ENCODE data around the gene SSR4. TPM values are rescaled to one million over a fixed set of nuclear protein-coding genes. Genes with fewer than 3 reads are reported as not detected.

The SSR4 gene
- total RNA-seq, 2 donors from 2014 or later, result 150 to 192 TPM

DNA sequence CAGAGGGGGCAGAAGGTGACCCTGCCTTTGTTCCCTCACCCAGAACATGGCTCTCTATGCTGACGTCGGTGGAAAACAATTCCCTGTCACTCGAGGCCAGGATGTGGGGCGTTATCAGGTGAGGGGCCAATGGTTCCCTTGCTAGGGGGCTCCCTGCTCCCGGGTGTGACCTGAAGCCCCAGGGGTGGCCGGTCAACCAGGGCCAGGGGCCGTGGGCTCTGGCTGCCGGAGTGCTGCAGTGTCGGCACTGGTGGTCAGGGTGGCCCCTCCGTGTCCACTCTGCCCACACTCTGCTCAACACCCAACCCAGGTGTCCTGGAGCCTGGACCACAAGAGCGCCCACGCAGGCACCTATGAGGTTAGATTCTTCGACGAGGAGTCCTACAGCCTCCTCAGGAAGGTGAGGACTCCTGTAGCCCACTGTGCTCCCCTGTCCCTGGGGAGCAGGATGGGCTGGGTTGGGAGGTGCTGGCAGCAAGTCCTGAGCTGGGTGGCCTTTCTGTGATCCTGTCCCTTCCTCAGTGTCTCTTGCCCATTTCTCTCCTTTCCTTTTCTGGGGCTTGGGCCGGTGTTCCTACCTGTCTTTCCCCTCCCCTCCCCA lies 3.0 kb downstream of the SSR4 start:
- H3K36me3 Mint-ChIP-seq (ENCODE audit: insufficient read depth in 2 of 2), result peaks cover 2 to 9% of the 10 kb centered on the region in 2 donors
- H3K27me3 Mint-ChIP-seq (ENCODE audit: low read depth), result no peaks in the 10 kb centered on the region
- ATAC-seq (replicated peaks in 1 of 2) (no peak), DNase-seq (no peak)
- no peak overlapping the region for H3K4me3 Mint-ChIP-seq
- H3K4me1 Mint-ChIP-seq (ENCODE audit: low read depth), result peaks cover 21% of the 10 kb centered on the region
- H3K9me3 Mint-ChIP-seq, result no peaks in the 10 kb centered on the region
- H3K27ac Mint-ChIP-seq, result no peak overlapping the region

DNA sequence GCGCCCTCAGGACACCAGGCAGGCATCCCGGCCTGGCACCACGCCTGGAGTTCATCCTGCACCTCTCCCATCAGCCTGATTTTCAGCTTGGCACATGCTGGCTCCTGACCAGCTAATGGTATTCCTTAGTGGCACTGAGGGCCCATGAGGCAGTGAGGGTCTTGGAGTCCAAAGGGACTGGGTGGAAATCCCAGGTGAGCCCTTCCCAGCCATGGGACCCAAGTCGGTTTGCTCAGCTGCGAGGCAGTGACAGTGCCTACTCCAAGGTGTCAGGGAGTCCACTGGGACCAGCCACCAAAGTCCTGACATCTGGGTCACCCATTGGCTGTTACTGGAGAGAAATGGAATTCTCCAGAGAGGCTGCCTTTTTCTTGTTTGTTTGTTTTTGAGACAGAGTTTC lies 4.9 kb downstream of the SSR4 start:
- no peak overlapping the region for H3K27ac Mint-ChIP-seq
- no peak overlapping the region for H3K4me3 Mint-ChIP-seq
- DNase-seq (no peak), ATAC-seq (replicated peaks in 1 of 2) (no peak)
- peaks cover 2 to 9% of the 10 kb centered on the region in 2 donors for H3K36me3 Mint-ChIP-seq (ENCODE audit: insufficient read depth in 2 of 2)
- H3K27me3 Mint-ChIP-seq (ENCODE audit: low read depth), result no peaks in the 10 kb centered on the region
- H3K9me3 Mint-ChIP-seq, result no peaks in the 10 kb centered on the region
- peaks cover 12% of the 10 kb centered on the region for H3K4me1 Mint-ChIP-seq (ENCODE audit: low read depth)

GRCh38 chrX:153800177-153800722 lies 5.8 kb downstream of the SSR4 start:
- peaks cover 12% of the 10 kb centered on the region for H3K4me1 Mint-ChIP-seq (ENCODE audit: low read depth)
- peaks cover 0 to 9% of the 10 kb centered on the region in 2 donors for H3K36me3 Mint-ChIP-seq (ENCODE audit: insufficient read depth in 2 of 2)
- H3K27ac Mint-ChIP-seq, result no peak overlapping the region
- DNase-seq (no peak), ATAC-seq (replicated peaks in 1 of 2) (no peak)
- no peaks in the 10 kb centered on the region for H3K27me3 Mint-ChIP-seq (ENCODE audit: low read depth)
- no peaks in the 10 kb centered on the region for H3K9me3 Mint-ChIP-seq
- no peak overlapping the region for H3K4me3 Mint-ChIP-seq

DNA sequence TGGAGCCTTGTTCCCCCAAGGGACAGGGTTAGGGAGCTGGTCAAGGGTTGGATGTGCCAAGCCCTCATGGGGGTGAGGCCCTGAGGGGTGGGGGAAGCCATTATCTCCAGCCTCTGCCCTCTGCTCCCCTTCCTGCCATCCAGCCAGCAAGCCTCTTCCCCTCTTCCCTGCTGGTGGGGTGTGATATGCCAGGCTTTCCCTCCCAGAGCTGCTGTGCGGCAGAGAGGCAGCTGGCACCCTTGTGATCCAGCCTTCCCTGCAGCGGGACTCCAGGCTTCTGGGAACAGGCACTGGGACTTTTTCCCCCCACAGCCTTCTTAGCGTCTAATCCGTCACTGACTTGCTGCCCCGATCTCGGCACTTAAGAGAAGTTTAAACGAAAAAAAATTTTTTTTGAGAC lies 6.3 kb downstream of the SSR4 start:
- Mint-ChIP-seq H3K4me3 (no peak overlapping the region), H3K27ac (no peak overlapping the region), H3K4me1 (ENCODE audit: low read depth) (peaks cover 11% of the 10 kb centered on the region), H3K27me3 (ENCODE audit: low read depth) (no peaks in the 10 kb centered on the region), H3K9me3 (no peaks in the 10 kb centered on the region), H3K36me3 (ENCODE audit: insufficient read depth in 2 of 2) (peaks cover 0 to 9% of the 10 kb centered on the region in 2 donors)
- DNase-seq (no peak), ATAC-seq (replicated peaks in 1 of 2) (no peak)

DNA sequence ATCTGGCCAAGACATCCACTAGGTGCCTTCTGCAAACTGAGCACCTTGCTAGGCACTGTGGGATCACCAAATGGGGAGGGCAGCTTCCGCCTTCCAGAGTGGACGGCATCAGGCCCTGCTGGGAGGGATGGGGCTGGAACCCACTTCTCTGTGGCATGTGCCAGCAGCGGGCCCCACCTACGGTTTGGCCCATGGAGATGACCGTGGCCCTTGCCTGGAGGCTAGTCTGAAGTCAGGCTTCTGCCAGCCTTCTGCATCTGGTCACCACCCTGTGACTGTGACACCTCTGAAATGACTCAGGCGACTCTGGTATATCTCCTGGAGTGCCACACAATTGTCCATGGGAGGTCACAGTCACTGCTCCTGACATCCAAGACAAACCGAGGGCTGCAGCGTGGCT lies 7.2 kb downstream of the SSR4 start:
- peaks cover 0 to 3% of the 10 kb centered on the region in 2 donors for H3K36me3 Mint-ChIP-seq (ENCODE audit: insufficient read depth in 2 of 2)
- ATAC-seq (replicated peaks in 1 of 2) (no peak), DNase-seq (no peak)
- H3K9me3 Mint-ChIP-seq, result no peaks in the 10 kb centered on the region
- no peak overlapping the region for H3K4me3 Mint-ChIP-seq
- H3K4me1 Mint-ChIP-seq (ENCODE audit: low read depth), result peaks cover 2% of the 10 kb centered on the region
- no peaks in the 10 kb centered on the region for H3K27me3 Mint-ChIP-seq (ENCODE audit: low read depth)
- no peak overlapping the region for H3K27ac Mint-ChIP-seq

DNA sequence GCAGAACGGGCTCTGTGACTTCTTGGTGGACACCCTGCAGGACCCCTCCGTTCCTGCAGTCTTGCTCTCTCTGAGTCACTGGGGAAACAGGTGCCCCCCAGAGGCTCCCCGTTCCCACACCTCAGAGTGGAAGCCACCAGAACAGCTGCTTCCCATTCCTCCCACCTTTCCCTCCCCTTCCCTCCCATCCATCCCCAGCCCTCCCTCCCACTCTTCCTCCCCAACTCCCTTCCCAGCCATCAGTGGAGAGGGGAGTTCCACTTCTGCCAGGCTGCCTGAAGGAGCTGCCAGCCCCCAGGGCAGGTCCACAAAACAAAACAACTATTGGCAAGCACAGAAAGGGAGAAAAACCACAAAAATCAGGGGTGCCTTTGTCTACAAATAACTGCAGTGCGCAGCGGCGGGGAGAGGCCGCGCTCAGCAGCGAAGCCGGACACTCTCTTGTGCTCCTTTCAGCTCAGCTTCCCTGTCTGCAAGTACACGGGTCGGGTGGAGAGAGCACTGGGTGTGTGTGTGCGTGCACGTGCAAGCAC lies 8.1 kb downstream of the SSR4 start:
- Mint-ChIP-seq H3K4me3 (no peak overlapping the region), H3K27ac (no peak overlapping the region), H3K36me3 (ENCODE audit: insufficient read depth in 2 of 2) (peaks cover 0 to 3% of the 10 kb centered on the region in 2 donors), H3K27me3 (ENCODE audit: low read depth) (no peaks in the 10 kb centered on the region), H3K9me3 (no peaks in the 10 kb centered on the region), H3K4me1 (ENCODE audit: low read depth) (no peaks in the 10 kb centered on the region)
- ATAC-seq (replicated peaks in 1 of 2), result no peak
- DNase-seq, result no peak

DNA sequence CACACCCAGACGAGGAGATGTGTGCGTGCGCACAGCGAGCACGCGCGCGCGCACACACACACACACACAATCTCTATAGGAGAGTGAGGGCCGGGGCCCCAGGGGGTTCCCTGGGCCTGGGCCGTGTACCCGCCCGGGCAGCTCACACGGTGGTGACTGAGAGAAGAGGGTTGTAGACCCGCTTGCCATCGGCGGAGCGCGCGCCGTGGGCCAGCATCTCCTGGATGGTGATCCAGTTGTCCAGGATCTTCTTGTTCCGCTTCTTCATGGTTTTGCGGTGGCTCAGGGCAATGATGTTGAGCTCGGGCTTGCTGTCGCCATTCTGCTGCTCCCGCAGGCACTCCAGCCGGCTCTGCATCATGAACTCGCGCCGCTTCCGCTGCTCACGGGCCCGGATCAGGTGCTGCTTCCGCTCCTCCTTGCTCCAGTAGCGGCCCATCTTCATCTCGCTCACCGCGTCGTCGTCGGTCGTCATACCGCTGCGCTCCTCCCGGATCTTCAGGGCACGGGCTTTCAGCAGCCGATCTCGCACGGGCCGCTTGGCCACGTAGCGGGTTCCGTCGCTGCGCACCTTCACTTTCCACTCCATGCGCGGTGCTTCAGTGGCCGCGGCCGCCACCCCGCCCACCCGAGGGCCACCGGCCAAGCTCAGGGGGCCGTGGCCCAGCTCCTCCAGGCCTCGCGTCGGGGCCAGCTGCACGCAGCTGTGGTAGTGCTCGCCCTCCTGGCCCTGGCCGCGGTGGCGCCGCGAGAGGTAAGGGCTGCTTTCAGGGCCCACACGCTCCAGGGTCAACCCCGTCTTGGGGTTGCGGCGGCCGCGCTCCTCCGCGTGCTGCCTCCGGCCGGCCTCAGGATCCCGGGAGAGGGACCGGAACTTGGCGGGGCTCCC lies 9.0 kb downstream of the SSR4 start:
- Mint-ChIP-seq H3K36me3 (ENCODE audit: insufficient read depth in 2 of 2) (no peaks in the 10 kb centered on the region), H3K4me1 (ENCODE audit: low read depth) (no peaks in the 10 kb centered on the region), H3K27me3 (ENCODE audit: low read depth) (no peaks in the 10 kb centered on the region), H3K4me3 (no peak overlapping the region), H3K27ac (no peak overlapping the region), H3K9me3 (no peaks in the 10 kb centered on the region)
- no peak for ATAC-seq (replicated peaks in 1 of 2)
- no peak for DNase-seq

DNA sequence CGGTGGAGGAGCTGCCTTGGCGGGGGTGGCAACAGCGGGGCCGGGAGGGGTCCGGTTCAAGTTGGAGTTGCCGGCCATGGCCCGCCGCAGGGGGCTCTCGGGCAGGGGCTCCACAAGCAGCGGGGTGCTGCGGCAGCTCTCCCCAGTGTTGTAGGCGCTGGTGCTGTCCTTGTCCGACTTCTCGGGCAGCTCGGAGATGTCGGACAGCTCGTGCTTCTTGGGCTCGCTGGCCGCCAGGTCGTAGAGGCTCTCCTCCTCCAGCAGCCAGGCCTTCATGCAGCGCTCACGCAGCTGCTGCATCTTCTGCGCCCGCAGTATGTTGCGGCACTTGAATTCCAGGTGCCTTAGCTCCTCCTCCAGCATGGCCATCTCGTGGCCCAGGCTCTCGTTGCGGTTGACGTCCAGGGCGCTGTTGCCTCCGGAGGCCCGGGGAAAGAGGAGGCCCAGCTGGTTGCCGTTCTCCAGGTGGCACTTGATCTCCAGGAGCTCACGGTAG lies 9.7 kb downstream of the SSR4 start:
- no peak overlapping the region for H3K27ac Mint-ChIP-seq
- ATAC-seq (replicated peaks in 1 of 2) (no peak), DNase-seq (no peak)
- H3K27me3 Mint-ChIP-seq (ENCODE audit: low read depth), result no peaks in the 10 kb centered on the region
- no peaks in the 10 kb centered on the region for H3K9me3 Mint-ChIP-seq
- no peak overlapping the region for H3K4me3 Mint-ChIP-seq
- no peaks in the 10 kb centered on the region for H3K36me3 Mint-ChIP-seq (ENCODE audit: insufficient read depth in 2 of 2)
- H3K4me1 Mint-ChIP-seq (ENCODE audit: low read depth), result no peaks in the 10 kb centered on the region

DNA sequence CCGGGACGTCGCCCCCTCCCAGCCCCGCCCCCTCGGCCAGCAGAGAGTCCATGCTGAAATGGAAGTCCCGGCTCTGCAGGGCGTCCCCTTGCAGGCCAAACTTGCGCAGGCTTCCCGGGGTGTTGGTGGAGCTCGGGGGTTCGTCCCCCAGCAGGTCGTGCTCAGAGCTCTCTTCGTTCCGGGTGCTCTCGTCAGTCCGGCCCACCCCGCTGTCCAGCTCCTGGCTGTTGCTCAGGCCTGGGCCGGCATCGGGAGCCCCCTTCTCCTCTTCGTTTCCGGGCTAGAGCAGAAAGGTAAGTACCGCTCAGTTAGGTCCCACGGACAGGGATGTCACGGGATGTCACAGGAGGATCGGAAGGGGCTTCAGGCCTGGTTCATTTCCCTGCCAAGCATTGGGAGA lies 10.2 kb downstream of the SSR4 start:
- Mint-ChIP-seq H3K9me3 (no peaks in the 10 kb centered on the region), H3K36me3 (ENCODE audit: insufficient read depth in 2 of 2) (no peaks in the 10 kb centered on the region), H3K27me3 (ENCODE audit: low read depth) (no peaks in the 10 kb centered on the region), H3K4me1 (ENCODE audit: low read depth) (no peaks in the 10 kb centered on the region), H3K4me3 (no peak overlapping the region), H3K27ac (no peak overlapping the region)
- DNase-seq, result no peak
- no peak for ATAC-seq (replicated peaks in 1 of 2)

DNA sequence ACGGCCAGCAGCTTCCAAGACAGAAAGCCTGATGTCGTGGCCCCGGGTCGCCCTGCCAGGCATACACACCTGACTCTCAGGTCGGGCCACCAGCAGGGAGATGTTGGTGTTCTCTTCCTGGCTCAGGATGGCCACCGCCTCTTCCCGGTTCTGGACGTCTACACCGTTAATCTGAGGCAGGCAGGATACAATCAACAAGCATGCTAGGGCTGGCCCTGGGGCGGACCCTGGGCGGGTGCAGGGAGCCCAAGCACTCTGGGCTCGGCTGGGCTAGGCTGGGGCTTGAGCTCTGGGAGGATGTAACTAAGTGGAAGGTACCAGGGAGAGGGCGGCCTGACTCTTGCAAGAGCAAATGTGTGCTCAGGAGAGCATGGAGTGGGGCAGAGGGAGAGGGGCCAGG lies 11.0 kb downstream of the SSR4 start:
- H3K9me3 Mint-ChIP-seq, result no peaks in the 10 kb centered on the region
- DNase-seq (no peak), ATAC-seq (replicated peaks in 1 of 2) (no peak)
- no peak overlapping the region for H3K27ac Mint-ChIP-seq
- no peaks in the 10 kb centered on the region for H3K27me3 Mint-ChIP-seq (ENCODE audit: low read depth)
- H3K36me3 Mint-ChIP-seq (ENCODE audit: insufficient read depth in 2 of 2), result no peaks in the 10 kb centered on the region
- no peaks in the 10 kb centered on the region for H3K4me1 Mint-ChIP-seq (ENCODE audit: low read depth)
- no peak overlapping the region for H3K4me3 Mint-ChIP-seq

DNA sequence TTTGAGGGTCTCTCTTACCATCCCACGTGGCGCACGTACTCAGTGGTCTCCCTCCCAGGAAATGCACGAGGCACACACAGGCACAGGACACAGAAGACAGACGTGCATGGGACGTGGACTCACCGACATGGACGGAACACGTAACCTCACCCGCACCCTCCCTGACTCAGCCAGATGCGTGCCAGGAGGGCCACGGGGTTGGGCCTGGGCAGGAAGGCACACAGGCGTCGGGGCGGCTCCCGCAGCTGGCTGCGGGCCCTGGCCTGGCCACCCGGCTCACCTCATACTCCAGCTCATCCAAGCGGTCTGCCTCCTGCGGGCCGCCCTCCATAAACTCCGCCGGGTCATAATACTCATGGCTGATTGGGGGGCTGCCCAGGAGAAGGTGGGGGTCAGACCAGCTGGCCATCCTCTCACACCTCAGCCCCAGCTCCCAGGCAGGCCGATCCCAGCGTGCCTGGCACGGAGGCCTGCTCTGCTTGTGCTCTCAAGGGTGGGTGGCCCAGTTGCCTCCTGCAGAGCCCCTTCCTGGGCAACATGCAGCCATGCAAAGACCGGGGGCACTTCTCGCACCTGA lies 12.6 kb downstream of the SSR4 start:
- H3K4me3 Mint-ChIP-seq, result no peak overlapping the region
- H3K27me3 Mint-ChIP-seq (ENCODE audit: low read depth), result no peaks in the 10 kb centered on the region

DNA sequence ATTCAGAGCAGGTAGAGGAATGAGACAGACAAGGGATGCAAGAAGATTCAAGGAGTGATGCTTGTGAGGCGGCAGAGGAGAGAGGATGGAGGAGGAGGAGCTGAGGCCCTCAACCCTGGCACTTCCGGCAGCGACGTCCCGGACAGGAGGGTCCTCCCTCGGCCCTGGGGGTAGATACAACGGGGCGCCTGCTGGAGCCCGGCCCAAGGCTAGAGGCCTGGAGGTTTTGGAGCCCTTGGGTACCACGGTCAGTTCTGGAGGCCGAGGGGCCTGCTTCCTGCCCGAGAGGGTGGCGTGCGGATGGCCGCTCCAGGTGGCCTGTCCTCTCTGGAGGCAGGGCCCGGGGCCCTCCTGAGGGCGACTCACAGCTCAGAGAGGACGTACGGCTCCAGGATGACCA lies 13.5 kb downstream of the SSR4 start:
- no peak for ATAC-seq (replicated peaks in 1 of 2)
- DNase-seq, result no peak
- peaks cover 4% of the 10 kb centered on the region for H3K27me3 Mint-ChIP-seq (ENCODE audit: low read depth)
- H3K4me1 Mint-ChIP-seq (ENCODE audit: low read depth), result no peaks in the 10 kb centered on the region
- no peaks in the 10 kb centered on the region for H3K36me3 Mint-ChIP-seq (ENCODE audit: insufficient read depth in 2 of 2)
- H3K9me3 Mint-ChIP-seq, result no peaks in the 10 kb centered on the region
- H3K4me3 Mint-ChIP-seq, result no peak overlapping the region
- no peak overlapping the region for H3K27ac Mint-ChIP-seq

More for the DNA sequence above, 12.6 kb downstream of the SSR4 start:
- no peaks in the 10 kb centered on the region for H3K4me1 Mint-ChIP-seq (ENCODE audit: low read depth)
- no peaks in the 10 kb centered on the region for H3K36me3 Mint-ChIP-seq (ENCODE audit: insufficient read depth in 2 of 2)
- no peaks in the 10 kb centered on the region for H3K9me3 Mint-ChIP-seq
- ATAC-seq (replicated peaks in 1 of 2), result no peak
- no peak overlapping the region for H3K27ac Mint-ChIP-seq
- no peak for DNase-seq

DNA sequence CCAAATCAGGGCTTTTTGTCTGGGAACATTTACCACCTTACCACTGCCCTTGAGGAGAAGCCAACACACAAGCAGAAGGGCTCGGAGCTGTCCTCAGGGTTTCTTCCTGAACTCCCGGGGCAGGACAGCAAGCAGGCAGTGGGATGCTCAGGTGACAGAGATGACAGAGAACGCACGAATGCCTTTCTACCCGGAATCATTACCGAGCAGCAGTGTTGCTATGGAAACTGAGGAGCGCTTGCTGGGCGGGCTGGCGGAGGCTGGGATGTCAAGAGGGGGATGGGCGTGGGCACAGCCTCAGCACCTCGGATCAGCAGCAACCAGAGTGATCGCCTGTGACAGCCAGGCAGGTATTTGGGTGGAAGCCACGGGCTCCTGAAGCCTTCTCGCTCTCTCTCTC lies 17.8 kb downstream of the SSR4 start:
- Mint-ChIP-seq H3K4me1 (ENCODE audit: low read depth) (peaks cover 8% of the 10 kb centered on the region), H3K27me3 (ENCODE audit: low read depth) (peaks cover 27% of the 10 kb centered on the region), H3K36me3 (ENCODE audit: insufficient read depth in 2 of 2) (no peaks in the 10 kb centered on the region), H3K9me3 (no peaks in the 10 kb centered on the region), H3K4me3 (no peak overlapping the region), H3K27ac (no peak overlapping the region)
- no peak for ATAC-seq (replicated peaks in 1 of 2)
- DNase-seq, result no peak
